Activated CD8-positive, alpha-beta T cell treated with anti-CD3 and anti-CD28 coated beads for 36 hours (primary cell): Measurements from ENCODE around the gene GARIN5B. TPM values are rescaled to one million over a fixed set of nuclear protein-coding genes. Genes with fewer than 3 reads are reported as not detected.

ENCODE experiments used
- ATAC-seq: fragments of 200-7000 bp; cut with Tn5 transposase; one replicate; pipeline ENCODE4 v1.10.0; 2021; ENCODE audit warnings: mild to moderate bottlenecking, moderate library complexity
- CTCF ChIA-PET: fragments of 350-600 bp; sonication (Branson Sonifier 250); formaldehyde crosslinking; loops from one replicate; lab custom pipeline; 2021; ENCODE audit warnings: antibody characterized with exemption; lab: Charles Lee
- POLR2A ChIA-PET: fragments of 350-600 bp; sonication (Branson Sonifier 250); formaldehyde crosslinking; loops from one replicate; lab custom pipeline; 2021; ENCODE audit warnings: antibody characterized with exemption; lab: Charles Lee
- DNase-seq: peaks from one replicate; pipeline ENCODE4 v3.0.0-alpha.2; 2020
- H3K27ac Mint-ChIP-seq: one replicate; pipeline ENCODE4 v1.8.0; 2021; ENCODE audit warnings: mild to moderate bottlenecking, mixed read lengths
- H3K27me3 Mint-ChIP-seq: one replicate; pipeline ENCODE4 v1.8.0; 2021; ENCODE audit warnings: mixed read lengths
- H3K36me3 Mint-ChIP-seq: one replicate; pipeline ENCODE4 v1.8.0; 2021; ENCODE audit warnings: low read depth, mixed read lengths
- H3K4me1 Mint-ChIP-seq: one replicate; pipeline ENCODE4 v1.8.0; 2021; ENCODE audit warnings: low read depth, mixed read lengths
- H3K4me3 Mint-ChIP-seq: one replicate; pipeline ENCODE4 v1.8.0; 2021; ENCODE audit warnings: mild to moderate bottlenecking, moderate library complexity, mixed read lengths
- H3K9me3 Mint-ChIP-seq: one replicate; pipeline ENCODE4 v1.8.0; 2021; ENCODE audit warnings: mixed read lengths
- CTCF ChIP-seq: fragments of 200-600 bp; IDR thresholded peaks from one replicate; pipeline ENCODE4 v1.8.0; 2022; ENCODE audit warnings: antibody characterized with exemption, mild to moderate bottlenecking
- intact Hi-C: fragments of 100-400 bp; cut with micrococcal nuclease; formaldehyde crosslinking; loops from one replicate; pipeline ENCODE4 v1.10.0; 2022
- total RNA-seq, 2 experiments: library from RNA; stranded (reverse); gene quantifications; one replicate each; pipeline ENCODE4 v1.2.3, GENCODE V29; 2021

GARIN5B gene
- total RNA-seq, 2 experiments from 2014 or later: not detected

- peak overlapping the region; percentile 99 for H3K27ac Mint-ChIP-seq
- DNase-seq (no peak), ATAC-seq (no peak)
- CTCF ChIA-PET: interaction anchor here (1.7 kb wide), 1 partner anchor 85 kb away, joined by 5 read pairs; no protein-coding TSS in a partner anchor
- H3K27me3 Mint-ChIP-seq: no peaks in the 10 kb centered on the region
- H3K4me1 Mint-ChIP-seq: peaks cover 53% of the 10 kb centered on the region
- peaks cover 57% of the 10 kb centered on the region for H3K36me3 Mint-ChIP-seq
- H3K9me3 Mint-ChIP-seq: no peaks in the 10 kb centered on the region
- POLR2A ChIA-PET: interaction anchor here (0.5 to 10.2 kb wide), 11 partner anchors 8 to 133 kb away, joined by 3 to 217 read pairs (median 4); partner anchors contain the start of genes HSPBP1, UBE2S and ZNF628
- H3K4me3 Mint-ChIP-seq: peak overlapping the region; percentile 99
- TF ChIP-seq CTCF: no peak
- intact Hi-C loops: loop anchor here (5.0 kb wide), 1 partner anchor 129 kb away; the partner anchor contains the start of gene PPP6R1
These were observed 23.5 kb upstream of the GARIN5B start for GRCh38 chr19:55386493-55386971.

GRCh38 chr19:55385724-55386492, 22.8 kb upstream of the GARIN5B start, which contains the start of gene RPL28:
Gene RPL28 (plus strand): TSS chr19:55385932. CDS start chr19:55386358, 426 bp downstream.
- POLR2A ChIA-PET: interaction anchor here (0.5 to 10.2 kb wide), 8 partner anchors 8 to 130 kb away, joined by 3 to 217 read pairs (median 5); partner anchors contain the start of gene UBE2S
- H3K27ac Mint-ChIP-seq: peak within 1 kb of the TSS; percentile 99
- H3K9me3 Mint-ChIP-seq: no peaks in the 10 kb centered on the region
- CTCF ChIA-PET: interaction anchor here (1.7 kb wide), 1 partner anchor 84 kb away, joined by 5 read pairs; no protein-coding TSS in a partner anchor
- peaks cover 59% of the 10 kb centered on the region for H3K36me3 Mint-ChIP-seq
- intact Hi-C loops: loop anchor here (5.0 kb wide), 1 partner anchor 129 kb away; the partner anchor contains the start of gene PPP6R1
- TF ChIP-seq CTCF: no peak
- ATAC-seq (peak; percentile 84), DNase-seq (peak; percentile 98)
- H3K27me3 Mint-ChIP-seq: no peaks in the 10 kb centered on the region
- H3K4me3 Mint-ChIP-seq: peak within 1 kb of the TSS; percentile 99
- peaks cover 53% of the 10 kb centered on the region for H3K4me1 Mint-ChIP-seq

- peak; percentile 99 for DNase-seq
- POLR2A ChIA-PET: interaction anchor here (0.5 to 10.2 kb wide), 23 partner anchors 8 to 1180 kb away, joined by 3 to 217 read pairs (median 6); partner anchors contain the start of genes COX6B2, IL11, KMT5C and PPP6R1
- intact Hi-C loops: loop anchor here (5.0 kb wide), 2 partner anchors 83 to 128 kb away; partner anchors contain the start of gene PPP6R1
- Mint-ChIP-seq H3K36me3 (peaks cover 54% of the 10 kb centered on the region), H3K4me1 (peaks cover 48% of the 10 kb centered on the region), H3K4me3 (peak overlapping the region; percentile 99), H3K9me3 (no peaks in the 10 kb centered on the region), H3K27ac (peak overlapping the region; percentile 99), H3K27me3 (no peaks in the 10 kb centered on the region)
- CTCF ChIA-PET: interaction anchor here (1.1 to 3.7 kb wide), 10 partner anchors 8 to 132 kb away, joined by 3 to 33 read pairs (median 4); partner anchors contain the start of genes KMT5C and TMEM150B
- peak; percentile 84 for ATAC-seq
- no peak for TF ChIP-seq CTCF
These were observed 22.1 kb upstream of the GARIN5B start for GRCh38 chr19:55384920-55385723.

- Mint-ChIP-seq H3K4me3 (peak within 1 kb of the TSS; percentile 99), H3K9me3 (no peaks in the 10 kb centered on the region), H3K4me1 (peaks cover 41% of the 10 kb centered on the region), H3K36me3 (peaks cover 49% of the 10 kb centered on the region), H3K27ac (peak within 1 kb of the TSS; percentile 99), H3K27me3 (no peaks in the 10 kb centered on the region)
- DNase-seq: peak; percentile 57
- no peak for TF ChIP-seq CTCF
- ChIA-PET POLR2A (interaction anchor here (0.7 to 10.2 kb wide), 26 partner anchors 8 to 271 kb away, joined by 3 to 217 read pairs (median 4); partner anchors contain the start of genes COX6B2, IL11, KMT5C and PPP6R1), CTCF (interaction anchor here (1.1 to 3.7 kb wide), 10 partner anchors 9 to 131 kb away, joined by 3 to 33 read pairs (median 4); partner anchors contain the start of genes KMT5C and TMEM150B)
- intact Hi-C loops: loop anchor here (5.0 kb wide), 1 partner anchor 82 kb away; no protein-coding TSS in a partner anchor
- ATAC-seq: no peak
These were observed 21.3 kb upstream of the GARIN5B start, which contains the start of gene TMEM238 for GRCh38 chr19:55384131-55384919. Gene TMEM238 (minus strand): TSS chr19:55384292. CDS start chr19:55384259, 33 bp downstream.
